Measurements from ENCODE around the gene STRN3. TPM values are rescaled to one million over a fixed set of nuclear protein-coding genes. Genes with fewer than 3 reads are reported as not detected.
A peak's percentile ranks its signal among the peaks of the same experiment; 100 is the strongest.

Gene STRN3
- total RNA-seq, 1 experiment from 2014 or later, result 52.1 TPM

DNA sequence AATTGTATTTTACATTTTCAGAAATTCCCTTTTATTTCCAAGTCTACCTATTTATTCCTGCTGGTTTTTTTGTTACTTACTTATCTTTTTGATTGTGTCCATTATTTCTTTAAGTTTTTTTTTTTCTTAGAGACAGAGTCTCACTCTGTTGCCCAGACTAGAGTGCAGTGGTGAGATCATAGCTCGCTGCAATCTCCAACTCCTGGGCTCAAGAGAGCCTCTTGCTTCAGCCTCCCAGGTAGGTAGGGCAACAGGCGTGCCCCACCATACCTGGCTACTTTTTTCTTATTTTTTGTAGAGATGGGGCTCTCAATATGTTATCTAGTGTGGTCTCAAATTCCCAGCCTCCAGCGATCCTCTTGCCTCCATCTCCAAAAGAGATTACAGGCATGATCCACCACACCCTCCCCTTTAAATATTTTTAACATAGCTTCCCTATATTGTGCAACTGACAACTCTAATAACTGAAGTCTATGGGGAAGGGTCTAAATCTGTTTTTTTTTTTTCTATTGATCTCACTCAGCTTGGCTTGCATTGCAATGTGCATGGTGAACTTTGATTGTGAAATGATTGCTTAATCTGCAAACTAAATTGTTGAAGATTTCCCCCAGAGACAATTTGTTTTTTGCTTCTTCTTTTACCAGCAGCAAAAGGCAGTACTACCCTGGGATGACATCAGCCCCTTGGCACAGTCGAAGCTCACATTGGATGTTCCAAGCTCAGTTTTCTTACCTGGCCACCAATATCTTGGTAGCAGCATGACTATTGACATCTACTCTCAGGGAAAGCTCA lies 177.5 kb downstream of the STRN3 start:
- no peaks in the 10 kb centered on the region for H3K4me1 Mint-ChIP-seq
- no peaks in the 10 kb centered on the region for H3K79me2 ChIP-seq (ENCODE audit: insufficient read depth, low read length)
- no peak overlapping the region for H3K9ac ChIP-seq (ENCODE audit: extremely low read depth, insufficient read length, low read length)
- H2BK15ac ChIP-seq (ENCODE audit: low read depth, low read length), result no peak overlapping the region
- no peak overlapping the region for H4K5ac ChIP-seq (ENCODE audit: insufficient read length, low read depth, low read length)
- no peak for DNase-seq
- WGBS (ENCODE audit: extremely low coverage, insufficient read length, low lambda C conversion rate), result no CpG with 5 or more reads among the region's 4 CpGs
- H3T11ph ChIP-seq (ENCODE audit: low read length), result no peak overlapping the region
- H2BK12ac ChIP-seq (ENCODE audit: insufficient read length, low read depth, low read length), result no peak overlapping the region
- no peak overlapping the region for H4K91ac ChIP-seq (ENCODE audit: insufficient read length, low read depth, low read length)
- no peak overlapping the region for H3K23ac ChIP-seq (ENCODE audit: insufficient read length, low read depth, low read length)
- no peak overlapping the region for H3K4me3 Mint-ChIP-seq
- no peak overlapping the region for H4K8ac ChIP-seq (replicated peaks; ENCODE audit: insufficient read length, low read depth, low read length)
- H2BK120ac ChIP-seq (ENCODE audit: low read depth, low read length, poor library complexity, severe bottlenecking), result no peak overlapping the region
- TF ChIP-seq, protein P1, sequence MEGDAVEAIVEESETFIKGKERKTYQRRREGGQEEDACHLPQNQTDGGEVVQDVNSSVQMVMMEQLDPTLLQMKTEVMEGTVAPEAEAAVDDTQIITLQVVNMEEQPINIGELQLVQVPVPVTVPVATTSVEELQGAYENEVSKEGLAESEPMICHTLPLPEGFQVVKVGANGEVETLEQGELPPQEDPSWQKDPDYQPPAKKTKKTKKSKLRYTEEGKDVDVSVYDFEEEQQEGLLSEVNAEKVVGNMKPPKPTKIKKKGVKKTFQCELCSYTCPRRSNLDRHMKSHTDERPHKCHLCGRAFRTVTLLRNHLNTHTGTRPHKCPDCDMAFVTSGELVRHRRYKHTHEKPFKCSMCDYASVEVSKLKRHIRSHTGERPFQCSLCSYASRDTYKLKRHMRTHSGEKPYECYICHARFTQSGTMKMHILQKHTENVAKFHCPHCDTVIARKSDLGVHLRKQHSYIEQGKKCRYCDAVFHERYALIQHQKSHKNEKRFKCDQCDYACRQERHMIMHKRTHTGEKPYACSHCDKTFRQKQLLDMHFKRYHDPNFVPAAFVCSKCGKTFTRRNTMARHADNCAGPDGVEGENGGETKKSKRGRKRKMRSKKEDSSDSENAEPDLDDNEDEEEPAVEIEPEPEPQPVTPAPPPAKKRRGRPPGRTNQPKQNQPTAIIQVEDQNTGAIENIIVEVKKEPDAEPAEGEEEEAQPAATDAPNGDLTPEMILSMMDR (conservative IDR thresholded peaks at IDR 0.05), result no peak
- no peak overlapping the region for H2AFZ ChIP-seq (ENCODE audit: low read length)
- H3K4me2 ChIP-seq (ENCODE audit: insufficient read depth, insufficient read length, low read length), result no peak overlapping the region
- no peak overlapping the region for H3K14ac ChIP-seq (ENCODE audit: insufficient read depth, low read length)
- H3K18ac ChIP-seq (ENCODE audit: insufficient read length, low read depth, low read length), result no peak overlapping the region
- no peaks in the 10 kb centered on the region for H3K36me3 Mint-ChIP-seq (ENCODE audit: insufficient read depth in 1 of 3, low read depth in 3 of 3)
- H3K56ac ChIP-seq (ENCODE audit: insufficient read length, low read depth, low read length), result no peak overlapping the region
- no peaks in the 10 kb centered on the region for H3K79me1 ChIP-seq (ENCODE audit: insufficient read depth, low read depth, low read length, poor library complexity, severe bottlenecking)
- H3K27ac ChIP-seq (ENCODE audit: insufficient read length, low read depth, low read length), result no peak overlapping the region
- no peaks in the 10 kb centered on the region; the same call in 1 of the 2 replicates for H3K27me3 Mint-ChIP-seq (ENCODE audit: low read depth)
- H3K9me3 ChIP-seq (ENCODE audit: control insufficient read depth, low read depth, low read length), result no peaks in the 10 kb centered on the region
- no peaks in the 10 kb centered on the region for H3K27me3 ChIP-seq (ENCODE audit: insufficient read depth, low read length)
- H4K20me1 ChIP-seq (ENCODE audit: control insufficient read depth, insufficient read depth, insufficient read length), result no peaks in the 10 kb centered on the region
- H2BK5ac ChIP-seq (ENCODE audit: insufficient read length, low read length), result no peak overlapping the region
- no peaks in the 10 kb centered on the region for H3K4me1 ChIP-seq (ENCODE audit: insufficient read depth, low read length)
- no peak overlapping the region for H2BK20ac ChIP-seq (ENCODE audit: low read depth, low read length, poor library complexity, severe bottlenecking)
- no peak overlapping the region for H2AK5ac ChIP-seq (ENCODE audit: insufficient read length, low read length)
- no peaks in the 10 kb centered on the region for H3K23me2 ChIP-seq (ENCODE audit: insufficient read length, low read depth, low read length, poor library complexity, severe bottlenecking)
- no peak overlapping the region for H3K4ac ChIP-seq (ENCODE audit: low read depth, low read length)
- no peaks in the 10 kb centered on the region for H3K9me3 Mint-ChIP-seq
- H3K27ac Mint-ChIP-seq, result no peak overlapping the region

Small RNAs within 50 kb of the gene (microRNA-seq; reads per million reads assigned to microRNA genes)
- gene MIR624 (ENCODE audit: borderline microRNAs expressed), result 2.7 reads per million, percentile 24 among the genes with 10 or more reads in this experiment

Other genes starting within 250 kb of the STRN3 start
- 25.8 and 26.0 TPM in 2 replicates for gene COCH, start 151.8 kb downstream of the STRN3 start, total RNA-seq (2021)
- 11.3 and 13.7 TPM in 2 replicates for gene AP4S1, start 730 bp downstream of the STRN3 start, total RNA-seq (2021)
- 121 and 135 TPM in 2 replicates for gene HECTD1, start 181.4 kb upstream of the STRN3 start, total RNA-seq (2021)

Measured in H9 (cell line).